Panc1 (cell line): ENCODE data around the gene MYLIP. TPM values are rescaled to one million over a fixed set of nuclear protein-coding genes. Genes with fewer than 3 reads are reported as not detected.

Experiments used
- ATAC-seq: fragments of 200-7000 bp; cut with Tn5 transposase; 2 replicates; pipeline ENCODE4 v1.9.1; 2020; ENCODE audit warnings: mild to moderate bottlenecking, moderate library complexity
- BruUV-seq: library from RNA; stranded (reverse); fragments of 400-500 nt; replicated peaks from 2 replicates; lab custom pipeline; 2021; lab: Mats Ljungman, UMichigan
- CTCF ChIA-PET: fragments of 300-600 bp; sonication (Branson Sonifier 250); formaldehyde crosslinking; loops from one replicate; lab custom pipeline; 2022; ENCODE audit warnings: antibody characterized with exemption; lab: Charles Lee
- POLR2A ChIA-PET: fragments of 300-600 bp; sonication (Branson Sonifier 250); formaldehyde crosslinking; loops from one replicate; lab custom pipeline; 2022; ENCODE audit warnings: antibody characterized with exemption; lab: Charles Lee
- DNase-seq: peaks from one replicate; pipeline ENCODE4 v3.0.0-alpha.2; 2010; ENCODE audit warnings: low read depth, low spot score
- H3K27ac ChIP-seq: 2 replicates; pipeline ENCODE4 v1.5.1; 2011; ENCODE audit warnings: mild to moderate bottlenecking, low read length, inconsistent platforms
- H3K27me3 ChIP-seq: fragments of 200-500 bp; sonication (Bioruptor generic); 2 replicates; pipeline ENCODE4 v1.6.0; 2014; ENCODE audit warnings: low read length, inconsistent platforms; ENCODE audit not compliant: control insufficient read depth, insufficient read depth
- H3K36me3 ChIP-seq: fragments of 200-500 bp; sonication (Bioruptor generic); 2 replicates; pipeline ENCODE4 v1.5.1; 2014; ENCODE audit warnings: inconsistent platforms, mild to moderate bottlenecking, low read length, moderate library complexity; ENCODE audit not compliant: control insufficient read depth, insufficient read depth
- H3K4me1 ChIP-seq: 2 replicates; pipeline ENCODE4 v1.5.1; 2011; ENCODE audit warnings: inconsistent platforms, mild to moderate bottlenecking, low read length, moderate library complexity; ENCODE audit not compliant: control insufficient read depth, insufficient read depth
- H3K4me3 ChIP-seq, 2 experiments: 2 replicates each; pipeline ENCODE4 v1.5.1; 2011 to 2012; ENCODE audit warnings: low read depth in 2 of 2, low read length in 2 of 2, mild to moderate bottlenecking in 2 of 2, inconsistent platforms in 1 of 2, moderate library complexity in 1 of 2
- H3K9me3 ChIP-seq: fragments of 200-500 bp; sonication (Bioruptor generic); 2 replicates; pipeline ENCODE4 v1.5.1; 2014; ENCODE audit warnings: low read depth, mild to moderate bottlenecking, inconsistent platforms, low read length, moderate library complexity; ENCODE audit not compliant: control insufficient read depth, insufficient read depth
- CTCF ChIP-seq: fragments of 450-650 bp; IDR thresholded peaks from 2 replicates; pipeline ENCODE4 v1.5.1; 2017; ENCODE audit warnings: mild to moderate bottlenecking
- POLR2AphosphoS5 ChIP-seq: IDR thresholded peaks from 2 replicates; pipeline ENCODE4 v1.6.1; 2012; ENCODE audit warnings: mild to moderate bottlenecking, low read depth, low read length, moderate library complexity
- REST ChIP-seq, 2 experiments: IDR thresholded peaks; 2 replicates each; pipeline ENCODE4 v1.6.1; 2011 to 2012; ENCODE audit warnings: low read depth in 2 of 2, control low read depth in 1 of 2, low read length in 1 of 2, mild to moderate bottlenecking in 1 of 2, moderate library complexity in 1 of 2; ENCODE audit not compliant: insufficient read depth in 1 of 2
- SIN3A ChIP-seq: IDR thresholded peaks from 2 replicates; pipeline ENCODE4 v1.6.1; 2012; ENCODE audit warnings: low read depth, mild to moderate bottlenecking, low read length, moderate library complexity, borderline replicate concordance; ENCODE audit not compliant: insufficient read depth
- TCF7L2 ChIP-seq: IDR thresholded peaks from 2 replicates; pipeline ENCODE4 v1.6.1; 2011; ENCODE audit warnings: mild to moderate bottlenecking, low read depth, low read length, inconsistent platforms
- in situ Hi-C: cut with HindIII; loops from 2 replicates; pipeline ENCODE4 v1.10.0; 2016; ENCODE audit warnings: low sequenced_read_pairs, low pct_unique_long_range_greater_than_20kb
- intact Hi-C: fragments of 100-400 bp; cut with micrococcal nuclease; formaldehyde crosslinking; loops from one replicate; pipeline ENCODE4 v1.10.0; 2022; ENCODE audit not compliant: unreplicated experiment
- total RNA-seq: library from RNA; stranded (reverse); gene quantifications from one replicate; pipeline ENCODE4 v1.2.1, GENCODE V29; 2021; ENCODE audit not compliant: unreplicated experiment

Gene MYLIP
- total RNA-seq, 1 experiment from 2014 or later = 12.7 TPM

GRCh38 chr6:16130932-16131387, 2.1 kb downstream of the MYLIP start:
- in situ Hi-C loops (no loop called here), intact Hi-C loops (loop anchor here (5.0 kb wide), 1 partner anchor 51 kb away; no protein-coding TSS in a partner anchor)
- DNase-seq (no peak), ATAC-seq (peak; percentile 50; the same call in 1 of the 2 replicates)
- TF ChIP-seq CTCF (peak; percentile 4; the same call in 1 of the 2 replicates), REST (IDR thresholded peaks at IDR 0.05; ENCODE audit: insufficient read depth in 1 of 2, low read depth in 2 of 2, low read length in 1 of 2) (no peak), POLR2AphosphoS5 (no peak), SIN3A (no peak), TCF7L2 (no peak)
- peaks cover 15% of the 10 kb centered on the region for H3K36me3 ChIP-seq
- POLR2A ChIA-PET = interaction anchor here (0.7 kb wide), 2 partner anchors 468 to 579 kb away, joined by 9 to 19 read pairs; partner anchors contain the start of gene DTNBP1
- no peaks in the 10 kb centered on the region; the same call in 1 of the 2 replicates for H3K27me3 ChIP-seq
- H3K4me3 ChIP-seq = peak overlapping the region; percentile 83 to 92
- H3K9me3 ChIP-seq = no peaks in the 10 kb centered on the region
- H3K27ac ChIP-seq = peak overlapping the region; percentile 92
- CTCF ChIA-PET = interaction anchor here (1.9 kb wide), 1 partner anchor 52 kb away, joined by 6 read pairs; no protein-coding TSS in a partner anchor
- no TSS peak for BruUV-seq
- peaks cover 27% of the 10 kb centered on the region for H3K4me1 ChIP-seq

- DNase-seq (no peak), ATAC-seq (no peak)
- peaks cover 15% of the 10 kb centered on the region for H3K36me3 ChIP-seq
- no peak for TF ChIP-seq TCF7L2
- no peak for TF ChIP-seq SIN3A
- TF ChIP-seq CTCF = no peak
- TF ChIP-seq POLR2AphosphoS5 = no peak
- no peak for TF ChIP-seq REST (IDR thresholded peaks at IDR 0.05; ENCODE audit: insufficient read depth in 1 of 2, low read depth in 2 of 2, low read length in 1 of 2)
- H3K4me1 ChIP-seq = peaks cover 45% of the 10 kb centered on the region
- intact Hi-C loops (loop anchor here (5.0 kb wide), 1 partner anchor 49 kb away; no protein-coding TSS in a partner anchor), in situ Hi-C loops (no loop called here)
- BruUV-seq = no TSS peak
- ChIA-PET POLR2A (interaction anchor here (0.5 kb wide), 1 partner anchor 238 kb away, joined by 6 read pairs; no protein-coding TSS in a partner anchor), CTCF (no interaction called here)
- no peak overlapping the region for H3K27ac ChIP-seq
- H3K9me3 ChIP-seq = no peaks in the 10 kb centered on the region
- H3K27me3 ChIP-seq = no peaks in the 10 kb centered on the region
- H3K4me3 ChIP-seq = no peak overlapping the region
These were observed 4.0 kb downstream of the MYLIP start for GRCh38 chr6:16132909-16133308.
